ENCODE data around the gene DZANK1.
"Not testable (repeated sequence)": the region's sequence is repeated elsewhere in the genome, so short reads cannot be mapped to it uniquely, and the experiment has no call there.

Gene DZANK1

DNA sequence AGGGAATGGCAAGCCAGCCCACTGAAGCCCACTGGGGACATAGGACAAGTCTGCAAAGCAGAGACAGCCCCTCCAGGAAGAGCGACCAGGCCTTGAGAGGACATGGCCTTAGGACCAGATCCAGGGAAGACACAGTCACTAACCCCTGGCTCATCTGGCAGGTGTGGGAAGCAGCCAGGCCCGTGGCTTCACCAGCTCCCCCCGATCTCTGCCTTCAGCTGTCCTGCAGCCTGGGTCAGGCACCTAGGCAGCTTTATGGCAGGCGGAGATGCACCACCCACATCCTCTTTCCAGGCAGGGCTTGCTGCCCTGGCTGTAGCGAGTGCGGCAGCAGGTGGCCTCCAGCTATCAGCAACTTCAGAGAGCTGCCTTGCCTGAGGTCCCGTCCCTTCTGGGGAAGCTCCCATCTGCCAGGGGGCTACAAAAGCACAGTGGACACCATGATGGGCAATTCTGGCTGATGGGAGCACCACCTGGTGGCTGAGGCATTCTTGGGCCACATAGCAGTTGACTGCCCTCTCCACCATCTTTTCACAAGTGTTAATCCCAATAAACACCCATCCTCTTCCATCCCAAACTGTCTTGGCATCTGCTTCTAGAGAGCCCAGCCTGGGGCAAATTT lies 85.8 kb downstream of the DZANK1 start:
- in situ Hi-C loops (cut with MboI; ENCODE audit: low sequenced_read_pairs): loop anchor here (10.0 kb wide), 1 partner anchor 56 kb away; no protein-coding TSS in a partner anchor

DNA sequence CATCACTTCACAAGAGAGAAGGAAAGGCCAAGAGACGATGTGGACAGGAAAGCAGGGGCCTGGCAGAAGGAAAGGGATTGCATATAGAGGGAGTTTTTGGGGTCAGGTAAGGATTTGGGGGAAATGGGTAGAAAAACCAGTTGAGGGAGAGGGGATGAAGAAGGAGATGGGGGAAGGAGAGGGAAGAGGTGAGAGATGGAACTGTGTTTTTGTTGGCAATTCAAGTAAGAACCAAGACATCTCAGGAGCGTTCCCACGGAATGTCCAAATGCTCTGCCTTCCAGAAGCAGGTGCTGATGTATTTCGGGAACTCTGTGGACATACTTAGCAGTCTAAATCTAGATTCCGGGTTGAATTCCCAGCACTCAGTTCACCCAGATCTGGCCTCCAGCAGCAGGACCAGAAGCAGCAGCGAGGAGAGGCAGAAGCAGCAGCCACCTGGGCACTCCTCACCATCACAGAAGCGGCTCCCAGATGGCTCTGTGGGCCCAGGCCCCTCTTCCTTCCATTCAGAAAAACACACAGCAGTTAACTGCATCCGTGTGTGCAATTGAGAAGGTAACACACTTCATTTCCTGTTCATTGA lies 88.8 kb downstream of the DZANK1 start:
- in situ Hi-C loops (cut with MboI; ENCODE audit: low sequenced_read_pairs): no loop called here

DNA sequence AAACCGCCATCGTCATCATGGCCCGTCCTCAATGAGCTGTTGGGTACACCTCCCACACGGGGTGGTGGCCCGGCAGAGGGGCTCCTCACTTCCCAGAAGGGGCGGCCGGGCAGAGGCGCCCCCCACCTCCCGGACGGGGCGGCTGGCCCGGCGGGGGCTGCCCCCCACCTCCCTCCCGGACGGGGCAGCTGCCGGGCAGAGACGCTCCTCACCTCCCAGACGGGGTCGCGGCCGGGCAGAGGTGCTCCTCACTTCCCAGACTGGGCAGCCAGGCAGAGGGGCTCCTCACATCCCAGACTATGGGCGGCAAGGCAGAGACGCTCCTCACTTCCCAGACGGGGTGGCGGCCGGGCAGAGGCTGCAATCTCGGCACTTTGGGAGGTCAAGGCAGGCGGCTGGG lies 91.3 kb downstream of the DZANK1 start:
- in situ Hi-C loops (cut with MboI; ENCODE audit: low sequenced_read_pairs): not testable (repeated sequence)

DNA sequence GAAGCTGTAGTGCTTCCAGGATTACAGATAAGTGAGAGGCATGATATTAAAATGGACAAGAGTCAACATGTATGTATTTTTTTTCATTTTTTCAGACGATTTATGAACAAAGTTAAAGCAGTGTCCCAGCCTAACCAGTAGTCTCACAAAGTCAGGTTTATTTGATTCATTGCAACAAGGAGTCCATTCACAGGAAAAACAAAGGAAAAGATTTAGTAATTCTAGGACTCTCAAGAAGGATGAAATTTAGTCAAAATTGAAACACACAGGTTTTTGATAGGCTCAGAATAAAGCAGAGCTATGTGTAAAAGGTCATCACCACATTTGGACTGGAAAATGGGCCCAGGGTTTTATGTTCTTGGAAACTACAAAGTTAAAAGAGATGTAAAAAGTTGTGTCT lies 94.5 kb downstream of the DZANK1 start:
- in situ Hi-C loops (cut with MboI; ENCODE audit: low sequenced_read_pairs): no loop called here

DNA sequence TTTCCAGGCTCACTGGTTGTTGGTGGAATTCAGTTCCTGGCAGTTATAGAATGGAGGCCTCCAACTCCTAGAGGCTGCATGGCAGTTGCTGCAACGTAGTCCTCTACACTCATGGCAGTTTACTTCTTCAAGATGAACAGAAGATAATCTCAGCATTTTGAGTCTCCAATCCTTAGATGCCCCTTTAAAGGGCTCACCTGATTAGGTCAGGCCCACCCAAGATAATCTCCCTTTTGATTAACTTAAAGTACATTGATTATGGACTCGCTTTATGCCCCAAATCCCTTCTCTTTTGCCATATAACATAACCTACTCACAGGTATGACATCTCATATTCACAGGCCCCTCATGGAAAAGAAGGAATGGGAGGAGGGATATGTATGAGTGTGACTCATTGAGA lies 102.1 kb downstream of the DZANK1 start:
- in situ Hi-C loops (cut with MboI; ENCODE audit: low sequenced_read_pairs): no loop called here

DNA sequence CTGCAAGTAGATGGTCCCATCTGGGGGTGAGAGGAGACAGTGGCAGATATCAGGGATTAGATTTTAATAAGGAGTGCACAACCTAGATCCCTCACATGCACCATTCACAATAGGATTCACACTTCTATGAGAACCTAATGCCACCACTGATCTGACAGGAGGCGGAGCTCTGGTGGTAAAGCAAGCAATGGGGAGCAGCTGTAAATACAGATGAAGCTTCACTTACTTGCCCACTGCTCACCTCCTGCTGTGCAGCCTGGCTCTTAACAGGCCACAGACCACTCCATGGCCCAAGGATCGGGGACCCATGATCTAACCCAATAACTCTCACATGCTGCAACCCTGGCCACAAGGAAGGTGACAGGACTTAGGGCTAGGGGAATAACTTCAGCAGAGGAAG lies 103.1 kb downstream of the DZANK1 start:
- in situ Hi-C loops (cut with MboI; ENCODE audit: low sequenced_read_pairs): no loop called here

DNA sequence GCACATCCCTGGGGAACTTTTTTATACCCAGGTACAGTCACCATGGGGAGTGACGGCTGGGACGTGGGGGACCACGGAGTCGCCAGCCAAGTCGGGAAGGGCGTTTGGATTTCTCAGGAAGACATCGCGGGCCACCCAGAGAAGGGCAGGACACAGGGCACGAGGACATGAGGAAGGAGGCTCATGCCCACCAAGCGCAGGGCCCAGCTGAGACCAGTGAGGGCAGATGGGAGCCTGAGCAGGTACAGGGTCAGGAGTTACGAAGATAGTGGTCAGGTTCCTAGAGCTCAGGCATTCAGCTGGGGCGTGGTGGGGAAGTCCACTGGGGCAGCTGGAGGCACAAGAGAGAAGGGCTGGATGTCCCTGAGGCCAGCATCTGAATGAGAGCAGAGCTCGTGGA lies 103.9 kb downstream of the DZANK1 start:
- in situ Hi-C loops (cut with MboI; ENCODE audit: low sequenced_read_pairs): no loop called here

DNA sequence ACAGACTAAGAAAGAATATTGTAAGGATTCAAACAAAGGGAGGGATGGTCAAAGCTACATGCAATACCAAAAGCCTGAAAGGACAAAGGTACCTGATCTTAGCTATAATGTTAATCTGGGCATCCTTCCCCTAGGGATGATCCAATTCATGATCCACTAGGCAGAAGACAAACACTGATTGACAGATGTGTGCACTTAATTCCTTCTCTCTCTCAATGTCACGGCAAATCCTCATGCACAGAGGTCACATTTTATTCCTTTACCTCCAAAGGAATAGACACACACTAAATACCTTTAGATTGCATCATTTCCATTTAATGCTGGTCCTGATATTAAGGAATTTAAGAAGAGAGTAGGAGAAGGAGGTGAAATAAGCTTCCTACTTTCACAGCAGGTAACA lies 105.2 kb downstream of the DZANK1 start:
- in situ Hi-C loops (cut with MboI; ENCODE audit: low sequenced_read_pairs): no loop called here

DNA sequence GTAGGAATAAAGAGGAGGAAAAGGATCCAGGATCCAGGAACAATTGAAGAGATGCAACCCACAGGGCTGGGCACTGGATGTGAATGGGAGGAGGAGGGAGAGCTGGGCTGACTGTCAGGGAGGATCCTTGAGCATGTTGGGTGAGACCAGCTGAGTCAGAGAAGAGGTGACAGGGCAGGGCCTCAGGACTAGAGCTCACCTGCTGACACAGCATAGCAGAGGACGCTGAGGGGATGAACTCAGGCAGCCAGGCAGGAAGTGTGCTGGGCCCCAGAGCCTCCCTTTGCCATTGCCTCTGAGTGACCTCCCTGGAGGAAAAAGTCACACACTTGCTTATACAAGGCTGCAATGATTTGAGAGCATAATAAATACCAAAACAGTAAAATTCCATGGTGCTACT lies 106.2 kb downstream of the DZANK1 start:
- in situ Hi-C loops (cut with MboI; ENCODE audit: low sequenced_read_pairs): no loop called here

DNA sequence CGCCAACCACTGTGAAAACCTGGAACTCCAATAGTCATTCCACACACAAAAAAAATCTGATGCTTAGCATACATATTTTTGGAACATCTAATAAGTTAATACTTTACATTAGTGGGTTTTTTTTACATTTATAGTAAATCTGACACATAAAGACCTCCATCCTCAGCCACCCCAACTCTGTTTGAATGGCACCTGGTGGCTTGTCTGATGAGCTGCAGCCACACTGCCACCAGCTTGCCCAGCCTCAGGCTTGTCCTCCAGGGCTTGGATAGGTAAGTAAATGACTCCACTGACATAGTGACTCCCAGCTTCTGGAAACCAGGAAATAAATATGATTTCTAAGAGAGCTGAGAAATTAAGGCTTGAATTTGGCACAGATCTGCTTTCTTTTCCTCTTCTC lies 107.0 kb downstream of the DZANK1 start:
- in situ Hi-C loops (cut with MboI; ENCODE audit: low sequenced_read_pairs): no loop called here

DNA sequence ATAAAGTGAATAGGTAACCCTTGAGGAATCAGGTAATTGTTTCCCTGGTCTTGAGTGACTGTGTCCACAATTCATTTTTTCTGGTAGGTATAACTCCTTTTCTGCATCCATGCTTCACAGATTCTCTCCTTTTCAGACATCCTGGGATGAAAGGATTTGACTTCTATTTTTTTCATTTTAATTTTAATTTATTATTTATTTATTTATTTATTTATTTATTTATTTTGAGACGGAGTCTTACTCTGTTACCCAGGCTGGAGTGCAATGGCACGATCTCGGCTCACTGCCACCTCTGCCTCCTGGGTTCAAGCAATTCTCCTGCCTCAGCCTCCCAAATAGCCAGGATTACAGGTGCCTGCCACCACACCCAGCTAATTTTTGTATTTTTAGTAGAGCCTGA lies 117.1 kb downstream of the DZANK1 start:
- in situ Hi-C loops (cut with MboI; ENCODE audit: low sequenced_read_pairs): not testable (repeated sequence)

Measured in HL-60/S4 (cell line).